Neural cell (in vitro differentiated cells): ENCODE measurements around the gene PARD6A. TPM values are rescaled to one million over a fixed set of nuclear protein-coding genes. Genes with fewer than 3 reads are reported as not detected.

Experiments used
- H2AFZ ChIP-seq: fragments of 200-600, 300-800 bp; sonication (generic), shearing (Covaris generic); 2 replicates; pipeline ENCODE4 v1.6.0; 2014; ENCODE audit warnings: low read depth, mild to moderate bottlenecking, antibody characterized with exemption, low read length, moderate library complexity
- H3F3A ChIP-seq: fragments of 200-600 bp; shearing (Covaris generic); 2 replicates; pipeline ENCODE4 v1.6.1; 2016; ENCODE audit warnings: mild to moderate bottlenecking, moderate library complexity, mixed read lengths, antibody characterized with exemption, low read length; ENCODE audit not compliant: insufficient read depth, poor library complexity, severe bottlenecking
- H3K27ac ChIP-seq: fragments of 200-600, 300-800 bp; sonication (generic), shearing (Covaris generic); 2 replicates; pipeline ENCODE4 v1.5.1; 2014; ENCODE audit warnings: mild to moderate bottlenecking, low read length, moderate library complexity
- H3K27me3 ChIP-seq: fragments of 300-800, 200-600 bp; sonication (generic), shearing (Covaris generic); 2 replicates; pipeline ENCODE4 v1.6.0; 2014; ENCODE audit warnings: mild to moderate bottlenecking, low read depth, low read length, moderate library complexity; ENCODE audit not compliant: insufficient read depth
- H3K36me3 ChIP-seq: fragments of 300-800, 200-600 bp; sonication (generic), shearing (Covaris generic); 2 replicates; pipeline ENCODE4 v1.5.1; 2014; ENCODE audit warnings: mild to moderate bottlenecking, antibody characterized with exemption, low read length, moderate library complexity; ENCODE audit not compliant: insufficient read depth
- H3K4me2 ChIP-seq: fragments of 300-800, 200-600 bp; sonication (generic), shearing (Covaris generic); 2 replicates; pipeline ENCODE4 v1.6.0; 2014; ENCODE audit warnings: mild to moderate bottlenecking, low read length
- H3K4me3 ChIP-seq: fragments of 300-800, 200-600 bp; sonication (generic), shearing (Covaris generic); 2 replicates; pipeline ENCODE4 v1.5.1; 2014; ENCODE audit warnings: mild to moderate bottlenecking, low read length, moderate library complexity
- H3K79me2 ChIP-seq: fragments of 200-600 bp; shearing (Covaris generic); replicated peaks from 2 replicates; pipeline ENCODE4 v1.6.0; 2014; ENCODE audit warnings: mild to moderate bottlenecking, low read length, moderate library complexity; ENCODE audit not compliant: insufficient read depth
- H3K9ac ChIP-seq: fragments of 300-800, 200-600 bp; sonication (generic), shearing (Covaris generic); 2 replicates; pipeline ENCODE4 v1.6.1; 2016; ENCODE audit warnings: mild to moderate bottlenecking, low read length, mixed read lengths
- H3K9me2 ChIP-seq: fragments of 200-600 bp; shearing (Covaris generic); 2 replicates; pipeline ENCODE4 v1.6.1; 2016; ENCODE audit warnings: mild to moderate bottlenecking, low read length, mixed read lengths; ENCODE audit not compliant: insufficient read depth
- H3K9me3 ChIP-seq: fragments of 200-600, 300-800 bp; sonication (generic), shearing (Covaris generic); 2 replicates; pipeline ENCODE4 v1.6.1; 2016; ENCODE audit warnings: mild to moderate bottlenecking, mixed run types, low read length, moderate library complexity, mixed read lengths
- H4K20me1 ChIP-seq: fragments of 200-600 bp; shearing (Covaris generic); 2 replicates; pipeline ENCODE4 v1.6.1; 2016; ENCODE audit warnings: mild to moderate bottlenecking, mixed run types; ENCODE audit not compliant: insufficient read depth
- CTCF ChIP-seq: fragments of 450-650 bp; IDR thresholded peaks from 2 replicates; pipeline ENCODE4 v1.5.1; 2014; ENCODE audit warnings: antibody characterized with exemption, mild to moderate bottlenecking, moderate library complexity; ENCODE audit not compliant: poor library complexity, severe bottlenecking
- EP300 ChIP-seq: fragments of 450-650 bp; conservative IDR thresholded peaks from 2 replicates; pipeline ENCODE4 v1.6.1; 2014; ENCODE audit warnings: antibody characterized with exemption, mild to moderate bottlenecking, moderate library complexity; ENCODE audit not compliant: poor library complexity, severe bottlenecking
- EZH2 ChIP-seq: fragments of 200-600, 300-800 bp; shearing (Covaris generic), sonication (generic); IDR thresholded peaks from 2 replicates; pipeline ENCODE4 v1.6.1; 2014; ENCODE audit warnings: antibody characterized with exemption, low read length, borderline replicate concordance, mild to moderate bottlenecking; ENCODE audit not compliant: insufficient read depth, poor library complexity, severe bottlenecking
- MXI1 ChIP-seq: fragments of 450-650 bp; conservative IDR thresholded peaks from 2 replicates; pipeline ENCODE4 v1.6.1; 2014; ENCODE audit warnings: antibody characterized with exemption, mild to moderate bottlenecking; ENCODE audit not compliant: poor library complexity, severe bottlenecking
- POLR2AphosphoS5 ChIP-seq: IDR thresholded peaks from 2 replicates; pipeline ENCODE4 v1.6.1; 2012
- RAD21 ChIP-seq: fragments of 450-650 bp; conservative IDR thresholded peaks from 2 replicates; pipeline ENCODE4 v1.6.1; 2014; ENCODE audit warnings: antibody characterized with exemption, mild to moderate bottlenecking, moderate library complexity
- REST ChIP-seq: IDR thresholded peaks from 2 replicates; pipeline ENCODE4 v1.6.1; 2012; ENCODE audit warnings: borderline replicate concordance
- SMC3 ChIP-seq: fragments of 450-650 bp; conservative IDR thresholded peaks from 2 replicates; pipeline ENCODE4 v1.6.1; 2014; ENCODE audit warnings: antibody characterized with exemption, mild to moderate bottlenecking, moderate library complexity; ENCODE audit not compliant: poor library complexity
- TAF1 ChIP-seq: IDR thresholded peaks from 2 replicates; pipeline ENCODE4 v1.6.1; 2012; ENCODE audit warnings: low read depth
- polyA plus RNA-seq: library from polyadenylated mRNA; depleted of rRNA; stranded (reverse); fragments of >200 nt; gene quantifications from 2 replicates; pipeline ENCODE4 v1.2.3, GENCODE V29; 2014

Gene PARD6A
- polyA plus RNA-seq, 1 donor from 2014 or later, result 34.8 TPM

- Histone ChIP-seq H3F3A (no peaks in the 10 kb centered on the region), H3K4me2 (no peak overlapping the region)
These were observed 2.8 kb upstream of the PARD6A start for GRCh38 chr16:67657751-67658518.

GRCh38 chr16:67658849-67659674 is 1.7 kb upstream of the PARD6A start:
- TF ChIP-seq CTCF (no peak), POLR2AphosphoS5 (no peak), REST (no peak), MXI1 (no peak), EP300 (no peak), SMC3 (no peak), RAD21 (no peak), EZH2 (no peak), TAF1 (no peak)
- H3K27ac ChIP-seq, result peak overlapping the region; percentile 100
- peak overlapping the region; percentile 64 for H3K4me2 ChIP-seq
- H3K79me2 ChIP-seq, result peaks cover 15% of the 10 kb centered on the region
- H3K9ac ChIP-seq, result peak overlapping the region; percentile 99
- H3F3A ChIP-seq, result no peaks in the 10 kb centered on the region
- H3K27me3 ChIP-seq, result peaks cover 5% of the 10 kb centered on the region
- peak overlapping the region; percentile 100 for H3K4me3 ChIP-seq
- no peaks in the 10 kb centered on the region for H3K9me3 ChIP-seq
- no peaks in the 10 kb centered on the region for H3K36me3 ChIP-seq
- no peaks in the 10 kb centered on the region for H3K9me2 ChIP-seq
- H2AFZ ChIP-seq, result no peak overlapping the region
- H4K20me1 ChIP-seq, result no peaks in the 10 kb centered on the region

More at GRCh38 chr16:67657751-67658518, 2.8 kb upstream of the PARD6A start:
- TF ChIP-seq EP300, result no peak
- TF ChIP-seq TAF1, result no peak
- no peak for TF ChIP-seq CTCF
- TF ChIP-seq MXI1, result no peak
- TF ChIP-seq EZH2, result no peak
- TF ChIP-seq POLR2AphosphoS5, result no peak
- TF ChIP-seq SMC3, result no peak
- H3K4me3 ChIP-seq, result no peak overlapping the region
- no peaks in the 10 kb centered on the region for H4K20me1 ChIP-seq
- no peaks in the 10 kb centered on the region for H3K36me3 ChIP-seq
- H3K27ac ChIP-seq, result no peak overlapping the region
- H3K9me2 ChIP-seq, result no peaks in the 10 kb centered on the region
- peaks cover 6% of the 10 kb centered on the region for H3K27me3 ChIP-seq
- H3K79me2 ChIP-seq, result peaks cover 15% of the 10 kb centered on the region
- no peak overlapping the region for H2AFZ ChIP-seq
- H3K9me3 ChIP-seq, result no peaks in the 10 kb centered on the region
- no peak overlapping the region for H3K9ac ChIP-seq
